ENCODE data around the gene NXPE1. TPM values are rescaled to one million over a fixed set of nuclear protein-coding genes. Genes with fewer than 3 reads are reported as not detected.
"Not testable (repeated sequence)": the region's sequence is repeated elsewhere in the genome, so short reads cannot be mapped to it uniquely, and the experiment has no call there.

The NXPE1 gene
- 100 to 1,000 TPM; 139 to 414 (median 194) TPM for total RNA-seq
- long read RNA-seq, donor 1, partial matches to known transcripts, result 5 of 16 reads
- long read RNA-seq, donor 1, other reads (novel, unspliced or antisense), result 8 of 16 reads
- long read RNA-seq, donor 2, partial matches to known transcripts, result 4 of 11 reads
- long read RNA-seq, donor 2, other reads (novel, unspliced or antisense), result 6 of 11 reads

DNA sequence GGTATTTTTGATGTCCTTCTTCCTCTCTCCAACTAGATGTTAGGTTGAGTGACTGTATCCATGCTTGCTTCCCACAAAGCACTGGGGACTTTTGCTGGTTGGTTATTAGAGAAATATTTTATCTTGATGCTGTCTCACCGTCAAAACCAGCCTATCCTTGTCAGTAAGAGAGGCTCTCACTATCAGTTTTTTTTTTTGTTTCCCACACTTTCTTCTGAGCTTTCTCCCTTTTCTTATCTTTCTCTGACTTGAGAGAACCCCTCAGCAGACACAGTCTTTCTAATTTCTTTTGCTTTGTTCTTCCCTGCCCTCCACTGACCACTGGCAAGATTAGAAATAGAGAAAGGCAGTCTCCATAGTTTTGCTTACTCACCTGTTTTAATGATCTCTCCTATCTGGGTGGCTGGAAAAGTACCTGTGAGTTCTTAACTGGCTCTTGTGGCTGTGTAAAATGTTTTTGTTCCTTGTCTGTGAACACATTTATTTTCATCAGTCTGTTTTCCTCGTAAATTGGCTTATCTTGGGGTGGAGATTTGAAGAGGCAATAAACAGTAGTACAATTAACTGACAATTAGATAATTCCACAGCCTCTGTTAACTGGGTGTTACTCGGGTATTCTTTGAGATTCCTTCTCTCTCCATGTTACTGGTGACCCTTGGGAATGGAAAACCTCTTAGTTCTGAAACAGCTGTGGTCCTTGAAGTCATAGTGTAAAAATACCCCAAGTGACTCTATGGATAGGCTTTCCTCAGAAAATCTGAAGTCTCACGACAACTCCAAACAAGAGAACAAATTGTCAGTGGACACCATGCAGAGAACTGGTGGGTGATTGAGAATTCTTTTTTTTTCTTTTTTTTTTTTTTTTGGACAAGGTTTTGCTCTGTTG, at the start of gene NXPE1:
TSS of gene NXPE1 (minus strand) at position 457 of the 886 bp plus-strand sequence. CDS start 8,680 bp downstream, outside the sequence.
- intact Hi-C loops (cut with DNase I, micrococcal nuclease), result no loop called here
- ATAC-seq (peak; percentile 58), DNase-seq (peak in 1 of 3 donors; percentile 63)
- no peaks in the 10 kb centered on the region for H3K36me3 ChIP-seq (ENCODE audit: low read depth)
- no peaks in the 10 kb centered on the region for H3K9me3 ChIP-seq
- H3K4me3 ChIP-seq, result peak within 1 kb of the TSS; percentile 22
- TF ChIP-seq, protein P1, sequence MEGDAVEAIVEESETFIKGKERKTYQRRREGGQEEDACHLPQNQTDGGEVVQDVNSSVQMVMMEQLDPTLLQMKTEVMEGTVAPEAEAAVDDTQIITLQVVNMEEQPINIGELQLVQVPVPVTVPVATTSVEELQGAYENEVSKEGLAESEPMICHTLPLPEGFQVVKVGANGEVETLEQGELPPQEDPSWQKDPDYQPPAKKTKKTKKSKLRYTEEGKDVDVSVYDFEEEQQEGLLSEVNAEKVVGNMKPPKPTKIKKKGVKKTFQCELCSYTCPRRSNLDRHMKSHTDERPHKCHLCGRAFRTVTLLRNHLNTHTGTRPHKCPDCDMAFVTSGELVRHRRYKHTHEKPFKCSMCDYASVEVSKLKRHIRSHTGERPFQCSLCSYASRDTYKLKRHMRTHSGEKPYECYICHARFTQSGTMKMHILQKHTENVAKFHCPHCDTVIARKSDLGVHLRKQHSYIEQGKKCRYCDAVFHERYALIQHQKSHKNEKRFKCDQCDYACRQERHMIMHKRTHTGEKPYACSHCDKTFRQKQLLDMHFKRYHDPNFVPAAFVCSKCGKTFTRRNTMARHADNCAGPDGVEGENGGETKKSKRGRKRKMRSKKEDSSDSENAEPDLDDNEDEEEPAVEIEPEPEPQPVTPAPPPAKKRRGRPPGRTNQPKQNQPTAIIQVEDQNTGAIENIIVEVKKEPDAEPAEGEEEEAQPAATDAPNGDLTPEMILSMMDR (IDR thresholded peaks at IDR 0.05), result no peak
- peaks cover 5% of the 10 kb centered on the region for H3K4me1 ChIP-seq (ENCODE audit: low read depth)

DNA sequence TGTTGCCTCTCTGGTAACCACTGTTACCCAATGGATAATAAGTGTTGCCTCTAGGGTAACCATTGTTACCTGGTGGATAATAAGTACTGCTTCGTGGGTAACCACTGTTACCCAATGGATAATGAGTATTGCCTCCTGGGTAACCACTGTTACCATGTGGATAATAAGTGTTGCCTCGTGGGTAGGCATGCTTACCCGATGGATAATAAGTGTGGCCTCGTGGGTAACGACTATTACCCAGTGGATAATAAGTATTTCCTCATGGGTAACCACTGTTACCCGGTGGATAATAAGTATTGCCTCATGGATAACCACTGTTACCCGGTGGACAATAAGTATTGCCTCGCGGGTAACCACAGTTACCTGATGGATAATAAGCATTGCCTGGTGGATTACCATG, 49.7 kb upstream of the NXPE1 start:
- Histone ChIP-seq H3K9me3 (peaks cover 15% of the 10 kb centered on the region), H3K36me3 (ENCODE audit: low read depth) (no peaks in the 10 kb centered on the region), H3K4me3 (no peak overlapping the region), H3K4me1 (ENCODE audit: low read depth) (no peaks in the 10 kb centered on the region)
- intact Hi-C loops (cut with DNase I, micrococcal nuclease), result no loop called here
- DNase-seq, result no peak
- ATAC-seq, result no peak
- TF ChIP-seq, protein P1 (IDR thresholded peaks at IDR 0.05), result no peak

DNA sequence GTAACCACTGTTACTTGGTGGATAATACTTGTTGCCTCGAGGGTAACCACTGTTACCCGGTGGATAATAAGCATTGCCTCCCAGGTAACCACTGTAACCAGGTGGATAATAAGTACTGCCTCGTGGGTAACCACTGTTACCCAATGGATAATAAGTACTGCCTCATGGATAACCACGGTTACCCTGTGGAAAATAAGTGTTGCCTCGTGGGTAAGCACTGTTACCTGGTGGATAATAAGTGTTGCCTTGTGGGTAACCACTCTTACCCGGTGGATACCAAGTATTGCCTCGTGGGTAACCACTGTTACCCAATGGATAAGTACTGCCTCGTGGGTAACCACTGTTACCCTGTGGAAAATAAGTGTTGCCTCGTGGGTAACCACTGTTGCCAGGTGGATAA, 48.9 kb upstream of the NXPE1 start:
- peak in 1 of 3 donors; percentile 1 for DNase-seq
- not testable (repeated sequence) for ATAC-seq

DNA sequence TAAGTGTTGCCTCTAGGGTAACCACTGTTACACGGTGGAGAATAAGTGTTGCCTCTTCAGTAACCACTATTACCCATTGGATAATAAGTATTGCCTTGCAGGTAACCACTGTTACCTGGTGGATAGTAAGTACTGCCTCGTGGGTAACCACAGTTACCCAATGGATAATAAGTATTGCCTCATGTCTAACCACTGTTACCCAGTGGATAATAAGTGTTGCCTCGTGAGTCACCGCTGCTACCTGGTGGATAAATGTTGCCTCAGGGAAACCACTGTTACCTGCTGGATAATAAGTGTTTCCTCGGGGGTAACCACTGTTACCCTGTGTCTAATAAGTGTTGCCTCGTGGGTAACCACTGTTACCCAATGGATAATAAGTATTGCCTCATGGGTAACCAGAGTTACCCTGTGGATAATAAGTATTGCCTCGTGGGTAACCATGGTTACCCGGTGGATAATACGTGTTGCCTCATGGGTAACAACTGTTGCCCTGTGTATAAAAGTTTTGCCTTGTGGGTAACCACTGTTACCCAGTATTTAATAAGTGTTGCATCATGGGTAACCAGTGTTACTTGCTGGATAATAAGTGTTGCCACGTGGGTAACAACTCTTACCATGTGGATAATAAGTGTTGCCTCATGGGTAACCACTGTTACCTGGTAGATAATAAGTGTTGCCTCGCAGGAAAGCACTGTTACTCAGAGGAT, 48.2 kb upstream of the NXPE1 start:
- peak; percentile 16 for ATAC-seq
- DNase-seq, result peak in 1 of 3 donors; percentile 1
- Histone ChIP-seq H3K4me1 (ENCODE audit: low read depth) (no peaks in the 10 kb centered on the region), H3K9me3 (peaks cover 15% of the 10 kb centered on the region), H3K4me3 (no peak overlapping the region), H3K36me3 (ENCODE audit: low read depth) (no peaks in the 10 kb centered on the region)
- intact Hi-C loops (cut with DNase I, micrococcal nuclease), result no loop called here
- TF ChIP-seq, protein P1 (IDR thresholded peaks at IDR 0.05), result no peak

More for the DNA sequence above, 48.9 kb upstream of the NXPE1 start:
- H3K9me3 ChIP-seq, result peaks cover 15% of the 10 kb centered on the region
- H3K4me3 ChIP-seq; intact Hi-C loops (cut with DNase I, micrococcal nuclease); H3K36me3 ChIP-seq (ENCODE audit: low read depth); H3K4me1 ChIP-seq (ENCODE audit: low read depth): not testable (repeated sequence)

DNA sequence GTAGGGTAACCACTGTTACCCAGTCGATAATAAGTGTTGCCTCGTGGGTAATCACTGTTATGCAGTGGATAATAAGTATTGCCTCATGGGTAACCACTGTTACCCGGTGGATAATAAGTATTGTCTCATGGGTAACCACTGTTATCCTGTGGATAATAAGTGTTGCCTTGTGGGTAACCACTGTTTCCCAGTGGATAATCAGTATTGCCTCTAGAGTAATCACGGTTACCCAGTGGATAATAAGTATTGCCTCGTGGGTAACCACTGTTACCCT, 47.1 kb upstream of the NXPE1 start:
- H3K4me1 ChIP-seq (ENCODE audit: low read depth); H3K4me3 ChIP-seq; DNase-seq; ATAC-seq; intact Hi-C loops (cut with DNase I, micrococcal nuclease); H3K36me3 ChIP-seq (ENCODE audit: low read depth): not testable (repeated sequence)
- H3K9me3 ChIP-seq, result peaks cover 15% of the 10 kb centered on the region

DNA sequence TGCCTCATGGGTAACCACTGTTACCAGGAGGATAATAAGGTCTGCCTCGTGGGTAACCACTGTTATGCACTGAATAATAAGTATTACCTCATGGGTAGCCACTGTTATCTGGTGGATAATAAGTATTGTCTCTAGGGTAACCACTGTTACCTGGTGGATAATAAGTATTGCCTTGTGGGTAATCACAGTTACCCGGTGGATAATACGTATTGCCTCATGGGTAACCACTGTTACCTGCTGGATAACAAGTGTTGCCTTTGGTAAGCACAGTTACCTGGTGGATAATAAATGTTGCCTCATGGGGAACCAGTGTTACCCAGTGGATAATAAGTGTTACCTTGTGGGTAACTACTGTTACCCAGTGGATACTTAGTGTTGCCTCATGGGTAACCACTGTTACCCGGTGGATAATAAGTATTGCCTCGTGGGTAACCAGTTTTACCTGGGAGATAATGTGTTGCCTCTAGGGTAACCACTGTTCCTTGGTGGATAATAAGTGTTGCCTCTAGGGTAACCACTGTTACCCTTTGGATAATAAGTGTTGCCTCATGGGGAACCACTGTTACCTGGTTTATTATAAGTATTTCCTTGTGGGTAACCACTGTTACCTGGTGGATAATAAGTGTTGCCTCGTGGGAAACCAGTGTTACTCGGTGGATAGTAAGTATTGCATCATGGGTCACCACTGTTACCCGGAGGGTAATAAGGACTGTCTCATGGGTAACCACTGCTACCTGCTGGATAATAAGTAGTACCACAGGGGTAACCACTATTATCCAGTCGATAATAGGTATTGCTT, 46.5 kb upstream of the NXPE1 start:
- H3K4me1 ChIP-seq (ENCODE audit: low read depth), result no peaks in the 10 kb centered on the region
- H3K9me3 ChIP-seq, result peaks cover 15% of the 10 kb centered on the region
- H3K36me3 ChIP-seq (ENCODE audit: low read depth), result no peaks in the 10 kb centered on the region
- H3K4me3 ChIP-seq, result no peak overlapping the region
- ATAC-seq (peak; percentile 21), DNase-seq (peak in 1 of 3 donors; percentile 0)
- intact Hi-C loops (cut with DNase I, micrococcal nuclease), result no loop called here
- TF ChIP-seq, protein P1 (IDR thresholded peaks at IDR 0.05), result no peak
